Measurements from ENCODE around the gene POLD3. TPM values are rescaled to one million over a fixed set of nuclear protein-coding genes. Genes with fewer than 3 reads are reported as not detected.
A peak's percentile ranks its signal among the peaks of the same experiment; 100 is the strongest.

Gene POLD3
- total RNA-seq = 10 to 100 TPM; 10.8 to 16.2 (median 14.3) TPM
- 10.9 TPM for total RNA-seq (2013)
- total RNA-seq = 8.7 to 82.6 (median 22.1) reads per million in 29 experiments

- Mint-ChIP-seq H3K4me1 (peaks cover 28 to 29% (median 28%) of the 10 kb centered on the region in 3 donors), H3K4me3 (peak within 1 kb of the TSS; percentile 92 to 100 (median 94)), H3K36me3 (peaks cover 18% of the 10 kb centered on the region), H3K9me3 (no peaks in the 10 kb centered on the region), H3K27me3 (no peaks in the 10 kb centered on the region), H3K27ac (peak within 1 kb of the TSS; percentile 90 to 98)
- ChIA-PET POLR2A (interaction anchor here (0.5 to 0.6 kb wide), 2 partner anchors 12 to 367 kb away, joined by 7 to 9 read pairs; no protein-coding TSS in a partner anchor), CTCF (interaction anchor here in 1 of 2 donors (0.6 to 1.2 kb wide), 2 partner anchors 100 to 207 kb away, joined by 3 to 5 read pairs; partner anchors contain the start of gene LIPT2)
- peak within 1 kb of the TSS; percentile 78 to 100 for H3K4me3 ChIP-seq (ENCODE audit: control insufficient read depth in 1 of 2, extremely low read depth in 1 of 2, low read length in 1 of 2)
- H3K27me3 ChIP-seq (replicated peaks in 1 of 2; ENCODE audit: control insufficient read depth in 2 of 2, extremely low read depth in 1 of 2, insufficient read depth in 2 of 2, low read length in 1 of 2) = peaks cover 0 to 2% of the 10 kb centered on the region in 2 experiments
- DNase-seq (peak; percentile 87 to 95 (median 91)), ATAC-seq (replicated peaks in 1 of 4) (peak; percentile 96 to 98 (median 96))
- peak within 1 kb of the TSS; percentile 86 for H3K27ac ChIP-seq (ENCODE audit: low read length)
- H3K36me3 ChIP-seq (ENCODE audit: control insufficient read depth in 2 of 2, extremely low read depth in 1 of 2, insufficient read depth in 1 of 2, low read length in 1 of 2) = peaks cover 0 to 2% of the 10 kb centered on the region in 2 donors
- H3K9me3 ChIP-seq = no peaks in the 10 kb centered on the region
- WGBS (ENCODE audit: insufficient coverage) = 0% methylated on average over 50 of the region's 63 CpGs
- H3K4me1 ChIP-seq (ENCODE audit: control insufficient read depth in 1 of 2, extremely low read depth in 1 of 2, insufficient read depth in 2 of 2, low read length in 2 of 2) = peaks cover 8 to 11% of the 10 kb centered on the region in 2 experiments
Observed at GRCh38 chr11:74592441-74593362, at the start of gene POLD3. Gene POLD3, plus strand, starts transcription at chr11:74592582. Its CDS starts 77 bp downstream, at chr11:74592659.

- H3K27ac Mint-ChIP-seq = no peak overlapping the region
- peaks cover 0 to 8% of the 10 kb centered on the region in 2 experiments for H3K27me3 ChIP-seq (replicated peaks in 1 of 2; ENCODE audit: control insufficient read depth in 2 of 2, extremely low read depth in 1 of 2, insufficient read depth in 2 of 2, low read length in 1 of 2)
- CTCF ChIA-PET = no interaction called here
- WGBS (ENCODE audit: insufficient coverage) = 78% methylated on average over 2 of the region's 2 CpGs
- H3K9me3 ChIP-seq = no peaks in the 10 kb centered on the region
- no peaks in the 10 kb centered on the region for H3K36me3 Mint-ChIP-seq
- no peak overlapping the region for H3K4me3 Mint-ChIP-seq
- H3K9me3 Mint-ChIP-seq = peaks cover 0 to 11% (median 9%) of the 10 kb centered on the region in 3 donors
- no peak for DNase-seq
- no peaks in the 10 kb centered on the region for H3K36me3 ChIP-seq (ENCODE audit: control insufficient read depth in 2 of 2, extremely low read depth in 1 of 2, insufficient read depth in 1 of 2, low read length in 1 of 2)
- peaks cover 6 to 12% of the 10 kb centered on the region in 2 donors for H3K27me3 Mint-ChIP-seq
- no peaks in the 10 kb centered on the region for H3K4me1 Mint-ChIP-seq
- POLR2A ChIA-PET = no interaction called here
- no peak overlapping the region for H3K4me3 ChIP-seq (ENCODE audit: control insufficient read depth in 1 of 2, extremely low read depth in 1 of 2, low read length in 1 of 2)
- ATAC-seq (replicated peaks in 1 of 4) = no peak
- H3K4me1 ChIP-seq (ENCODE audit: control insufficient read depth in 1 of 2, extremely low read depth in 1 of 2, insufficient read depth in 2 of 2, low read length in 2 of 2) = no peaks in the 10 kb centered on the region
- H3K27ac ChIP-seq (ENCODE audit: low read length) = no peak overlapping the region
Observed at GRCh38 chr11:74543991-74544390, 48.4 kb upstream of the POLD3 start.

- Histone ChIP-seq H3K9me3 (no peaks in the 10 kb centered on the region), H3K27me3 (replicated peaks in 1 of 2; ENCODE audit: control insufficient read depth in 2 of 2, extremely low read depth in 1 of 2, insufficient read depth in 2 of 2, low read length in 1 of 2) (peaks cover 0 to 7% of the 10 kb centered on the region in 2 experiments), H3K36me3 (ENCODE audit: control insufficient read depth in 2 of 2, extremely low read depth in 1 of 2, insufficient read depth in 1 of 2, low read length in 1 of 2) (no peaks in the 10 kb centered on the region), H3K27ac (ENCODE audit: low read length) (no peak overlapping the region), H3K4me1 (ENCODE audit: control insufficient read depth in 1 of 2, extremely low read depth in 1 of 2, insufficient read depth in 2 of 2, low read length in 2 of 2) (no peaks in the 10 kb centered on the region), H3K4me3 (ENCODE audit: control insufficient read depth in 1 of 2, extremely low read depth in 1 of 2, low read length in 1 of 2) (no peak overlapping the region)
- WGBS (ENCODE audit: insufficient coverage) = 56% methylated on average over 4 of the region's 5 CpGs
- POLR2A ChIA-PET = no interaction called here
- peaks cover 0 to 9% (median 9%) of the 10 kb centered on the region in 3 donors for H3K9me3 Mint-ChIP-seq
- H3K27me3 Mint-ChIP-seq = peaks cover 0 to 4% of the 10 kb centered on the region in 2 donors
- CTCF ChIA-PET = no interaction called here
- no peaks in the 10 kb centered on the region for H3K4me1 Mint-ChIP-seq
- no peak for ATAC-seq (replicated peaks in 1 of 4)
- H3K4me3 Mint-ChIP-seq = no peak overlapping the region
- no peaks in the 10 kb centered on the region for H3K36me3 Mint-ChIP-seq
- no peak for DNase-seq
- no peak overlapping the region for H3K27ac Mint-ChIP-seq
Observed at GRCh38 chr11:74546752-74547151, 45.6 kb upstream of the POLD3 start.

GRCh38 chr11:74550991-74551753 is 41.2 kb upstream of the POLD3 start:
- no peak for DNase-seq
- H3K4me1 ChIP-seq (ENCODE audit: control insufficient read depth in 1 of 2, extremely low read depth in 1 of 2, insufficient read depth in 2 of 2, low read length in 2 of 2) = no peaks in the 10 kb centered on the region
- peaks cover 0 to 3% of the 10 kb centered on the region in 2 experiments for H3K27me3 ChIP-seq (replicated peaks in 1 of 2; ENCODE audit: control insufficient read depth in 2 of 2, extremely low read depth in 1 of 2, insufficient read depth in 2 of 2, low read length in 1 of 2)
- no peaks in the 10 kb centered on the region for H3K9me3 Mint-ChIP-seq
- H3K36me3 ChIP-seq (ENCODE audit: control insufficient read depth in 2 of 2, extremely low read depth in 1 of 2, insufficient read depth in 1 of 2, low read length in 1 of 2) = no peaks in the 10 kb centered on the region
- no peak overlapping the region for H3K27ac ChIP-seq (ENCODE audit: low read length)
- no peak overlapping the region for H3K4me3 ChIP-seq (ENCODE audit: control insufficient read depth in 1 of 2, extremely low read depth in 1 of 2, low read length in 1 of 2)
- peaks cover 0 to 14% of the 10 kb centered on the region in 2 donors for H3K27me3 Mint-ChIP-seq
- H3K36me3 Mint-ChIP-seq = no peaks in the 10 kb centered on the region
- CTCF ChIA-PET = no interaction called here
- no peak overlapping the region for H3K4me3 Mint-ChIP-seq
- no peaks in the 10 kb centered on the region for H3K4me1 Mint-ChIP-seq
- ATAC-seq (replicated peaks in 1 of 4) = no peak
- POLR2A ChIA-PET = no interaction called here
- H3K27ac Mint-ChIP-seq = no peak overlapping the region
- 76% methylated on average over 2 of the region's 4 CpGs for WGBS (ENCODE audit: insufficient coverage)
- H3K9me3 ChIP-seq = no peaks in the 10 kb centered on the region

- H3K27me3 Mint-ChIP-seq = peaks cover 0 to 14% of the 10 kb centered on the region in 2 donors
- no peaks in the 10 kb centered on the region for H3K4me1 ChIP-seq (ENCODE audit: control insufficient read depth in 1 of 2, extremely low read depth in 1 of 2, insufficient read depth in 2 of 2, low read length in 2 of 2)
- H3K9me3 ChIP-seq = no peaks in the 10 kb centered on the region
- ATAC-seq (replicated peaks in 1 of 4) (no peak), DNase-seq (no peak)
- H3K9me3 Mint-ChIP-seq = no peaks in the 10 kb centered on the region
- ChIA-PET POLR2A (no interaction called here), CTCF (no interaction called here)
- H3K27me3 ChIP-seq (replicated peaks in 1 of 2; ENCODE audit: control insufficient read depth in 2 of 2, extremely low read depth in 1 of 2, insufficient read depth in 2 of 2, low read length in 1 of 2) = peaks cover 0 to 6% of the 10 kb centered on the region in 2 experiments
- H3K4me3 ChIP-seq (ENCODE audit: control insufficient read depth in 1 of 2, extremely low read depth in 1 of 2, low read length in 1 of 2) = no peak overlapping the region
- no peak overlapping the region for H3K4me3 Mint-ChIP-seq
- no peak overlapping the region for H3K27ac Mint-ChIP-seq
- no peak overlapping the region for H3K27ac ChIP-seq (ENCODE audit: low read length)
- H3K4me1 Mint-ChIP-seq = no peaks in the 10 kb centered on the region
- H3K36me3 Mint-ChIP-seq = no peaks in the 10 kb centered on the region
- H3K36me3 ChIP-seq (ENCODE audit: control insufficient read depth in 2 of 2, extremely low read depth in 1 of 2, insufficient read depth in 1 of 2, low read length in 1 of 2) = no peaks in the 10 kb centered on the region
Observed at GRCh38 chr11:74551754-74552145, 40.6 kb upstream of the POLD3 start.

- Histone ChIP-seq H3K4me1 (ENCODE audit: control insufficient read depth in 1 of 2, extremely low read depth in 1 of 2, insufficient read depth in 2 of 2, low read length in 2 of 2) (no peaks in the 10 kb centered on the region), H3K27me3 (replicated peaks in 1 of 2; ENCODE audit: control insufficient read depth in 2 of 2, extremely low read depth in 1 of 2, insufficient read depth in 2 of 2, low read length in 1 of 2) (peaks cover 0 to 4% of the 10 kb centered on the region in 2 experiments), H3K36me3 (ENCODE audit: control insufficient read depth in 2 of 2, extremely low read depth in 1 of 2, insufficient read depth in 1 of 2, low read length in 1 of 2) (no peaks in the 10 kb centered on the region), H3K9me3 (no peaks in the 10 kb centered on the region), H3K4me3 (ENCODE audit: control insufficient read depth in 1 of 2, extremely low read depth in 1 of 2, low read length in 1 of 2) (no peak overlapping the region), H3K27ac (ENCODE audit: low read length) (no peak overlapping the region)
- Mint-ChIP-seq H3K36me3 (peaks cover 2% of the 10 kb centered on the region), H3K9me3 (peaks cover 8 to 11% (median 11%) of the 10 kb centered on the region in 3 donors), H3K27ac (no peak overlapping the region), H3K4me1 (no peaks in the 10 kb centered on the region), H3K27me3 (peaks cover 0 to 14% of the 10 kb centered on the region in 2 donors), H3K4me3 (no peak overlapping the region)
- 100% methylated on average over 1 of the region's 3 CpGs for WGBS (ENCODE audit: insufficient coverage)
- POLR2A ChIA-PET = no interaction called here
- ATAC-seq (replicated peaks in 1 of 4) (no peak), DNase-seq (no peak)
- CTCF ChIA-PET = no interaction called here
Observed at GRCh38 chr11:74557526-74557925, 34.9 kb upstream of the POLD3 start.

Data from T-cell (primary cell).